Suprapubic skin (tissue), 4 donors: ENCODE data around the gene TMEM200B.

Experiments used
- POLR2A ChIP-seq, 2 donors: fragments of 450-650 bp; IDR thresholded peaks; one replicate each; pipeline ENCODE4 v1.6.1; 2017; ENCODE audit warnings: antibody characterized with exemption in 2 of 2, mild to moderate bottlenecking in 2 of 2, moderate library complexity in 2 of 2
- POLR2AphosphoS5 ChIP-seq, 3 donors: sonication (generic); formaldehyde crosslinking; IDR thresholded peaks; one replicate each; pipeline ENCODE4 v1.6.1; 2017; ENCODE audit warnings: antibody characterized with exemption in 3 of 3
- TF ChIP-seq, protein P1 (sequence below), 2 donors: fragments of 200-600 bp in 1 of 2; fragments of 450-650 bp in 1 of 2; sonication (generic) in 1 of 2; IDR thresholded peaks; one replicate each; pipeline ENCODE4 v1.5.1; 2016 to 2019; ENCODE audit warnings: antibody characterized with exemption in 2 of 2, mild to moderate bottlenecking in 1 of 2, moderate library complexity in 1 of 2

DNA sequence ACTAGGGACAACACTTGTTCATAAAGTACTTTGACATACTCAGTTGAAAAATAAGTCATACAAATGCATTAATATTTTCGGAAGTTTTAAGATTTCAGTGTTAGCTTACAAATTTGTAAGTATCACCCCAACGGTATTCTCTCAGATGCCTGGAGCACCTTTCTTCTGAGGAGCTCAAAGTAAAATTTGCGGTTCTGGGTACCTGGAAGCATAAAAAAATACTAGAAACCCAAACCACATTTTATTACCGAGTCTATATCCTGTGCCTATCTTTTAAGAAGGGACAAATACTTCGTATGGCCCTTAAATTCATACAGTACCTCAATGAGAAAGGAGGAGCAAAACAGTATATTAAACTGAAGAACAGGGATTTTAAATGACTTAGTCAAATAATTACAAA, 47.8 kb upstream of the TMEM200B start:
- TF ChIP-seq, protein P1, sequence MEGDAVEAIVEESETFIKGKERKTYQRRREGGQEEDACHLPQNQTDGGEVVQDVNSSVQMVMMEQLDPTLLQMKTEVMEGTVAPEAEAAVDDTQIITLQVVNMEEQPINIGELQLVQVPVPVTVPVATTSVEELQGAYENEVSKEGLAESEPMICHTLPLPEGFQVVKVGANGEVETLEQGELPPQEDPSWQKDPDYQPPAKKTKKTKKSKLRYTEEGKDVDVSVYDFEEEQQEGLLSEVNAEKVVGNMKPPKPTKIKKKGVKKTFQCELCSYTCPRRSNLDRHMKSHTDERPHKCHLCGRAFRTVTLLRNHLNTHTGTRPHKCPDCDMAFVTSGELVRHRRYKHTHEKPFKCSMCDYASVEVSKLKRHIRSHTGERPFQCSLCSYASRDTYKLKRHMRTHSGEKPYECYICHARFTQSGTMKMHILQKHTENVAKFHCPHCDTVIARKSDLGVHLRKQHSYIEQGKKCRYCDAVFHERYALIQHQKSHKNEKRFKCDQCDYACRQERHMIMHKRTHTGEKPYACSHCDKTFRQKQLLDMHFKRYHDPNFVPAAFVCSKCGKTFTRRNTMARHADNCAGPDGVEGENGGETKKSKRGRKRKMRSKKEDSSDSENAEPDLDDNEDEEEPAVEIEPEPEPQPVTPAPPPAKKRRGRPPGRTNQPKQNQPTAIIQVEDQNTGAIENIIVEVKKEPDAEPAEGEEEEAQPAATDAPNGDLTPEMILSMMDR (IDR thresholded peaks at IDR 0.05) = no peak
- TF ChIP-seq POLR2A (IDR thresholded peaks at IDR 0.05) (no peak), POLR2AphosphoS5 (IDR thresholded peaks at IDR 0.05) (no peak)
